H1 (cell line): ENCODE measurements around the gene SLC4A1AP. TPM values are rescaled to one million over a fixed set of nuclear protein-coding genes. Genes with fewer than 3 reads are reported as not detected.

Experiments used
- CTCF ChIA-PET: fragments of 300-600 bp; sonication (Branson Sonifier 250); formaldehyde crosslinking; loops from one replicate; lab custom pipeline; 2021; ENCODE audit not compliant: partially characterized antibody; lab: Charles Lee
- POLR2A ChIA-PET: fragments of 300-600 bp; sonication (Branson Sonifier 250); formaldehyde crosslinking; loops from one replicate; lab custom pipeline; 2021; ENCODE audit warnings: inconsistent platforms; ENCODE audit not compliant: partially characterized antibody; lab: Charles Lee
- DNase-seq, 2 experiments: peaks; one replicate each; pipeline versions ENCODE4 v3.0.0 to v3.0.0-alpha.2; 2010 to 2022; ENCODE audit warnings: low spot score in 2 of 2, low read depth in 1 of 2, mixed read lengths in 1 of 2
- FAIRE-seq: peaks from 2 replicates; lab custom pipeline; 2011; peaks lifted over from hg19 to GRCh38; lab: Jason Lieb, UNC
- H2AFZ ChIP-seq: 2 replicates; pipeline ENCODE4 v1.8.1; 2012; ENCODE audit warnings: low read length, inconsistent platforms
- H2AK5ac ChIP-seq: 2 replicates; pipeline ENCODE4 v1.6.1; 2013; ENCODE audit warnings: low read depth, low read length
- H2BK120ac ChIP-seq: replicated peaks from 2 replicates; pipeline ENCODE3; 2013; ENCODE audit warnings: low read depth, low read length, inconsistent platforms
- H2BK12ac ChIP-seq: 2 replicates; pipeline ENCODE4 v1.6.1; 2013; ENCODE audit warnings: low read depth, low read length
- H2BK15ac ChIP-seq: 2 replicates; pipeline ENCODE4 v1.6.1; 2013; ENCODE audit warnings: low read length
- H2BK20ac ChIP-seq: 2 replicates; pipeline ENCODE4 v1.6.1; 2013; ENCODE audit warnings: low read length
- H2BK5ac ChIP-seq: 2 replicates; pipeline ENCODE4 v1.6.1; 2013; ENCODE audit warnings: low read depth, low read length
- H3K14ac ChIP-seq: 2 replicates; pipeline ENCODE4 v1.6.1; 2013; ENCODE audit warnings: inconsistent platforms; ENCODE audit not compliant: insufficient read length
- H3K18ac ChIP-seq: 2 replicates; pipeline ENCODE4 v1.6.1; 2013; ENCODE audit warnings: low read length; ENCODE audit errors: extremely low read depth
- H3K23ac ChIP-seq: 2 replicates; pipeline ENCODE4 v1.6.1; 2013; ENCODE audit warnings: inconsistent platforms; ENCODE audit not compliant: insufficient read length
- H3K23me2 ChIP-seq: 2 replicates; pipeline ENCODE4 v1.6.1; 2013; ENCODE audit warnings: low read depth, low read length
- H3K27ac ChIP-seq: 2 replicates; pipeline ENCODE4 v1.6.1; 2011; ENCODE audit warnings: low read depth, low read length, inconsistent platforms
- H3K27me3 ChIP-seq, 4 experiments: replicated peaks in 1 of 4; 1 replicate in 1 of 4; 2 replicates in 3 of 4; pipeline versions ENCODE4 v1.6.1 to v1.8.1; 2011 to 2013; ENCODE audit warnings: low read length in 3 of 4, mild to moderate bottlenecking in 3 of 4, inconsistent platforms in 2 of 4, mixed read lengths in 2 of 4, moderate library complexity in 1 of 4; ENCODE audit not compliant: control insufficient read depth in 3 of 4, insufficient read depth in 3 of 4; ENCODE audit errors: extremely low read depth in 1 of 4
- H3K36me3 ChIP-seq, 4 experiments: 2 replicates each; pipeline versions ENCODE4 v1.6.1 to v1.8.1; 2011 to 2013; ENCODE audit warnings: mild to moderate bottlenecking in 4 of 4, low read length in 3 of 4, moderate library complexity in 2 of 4, control low read depth in 1 of 4, inconsistent platforms in 1 of 4; ENCODE audit not compliant: insufficient read depth in 4 of 4, control insufficient read depth in 2 of 4
- H3K4ac ChIP-seq: replicated peaks from 2 replicates; pipeline ENCODE3; 2013; ENCODE audit warnings: low read length, low read depth, mixed read lengths, inconsistent platforms; ENCODE audit not compliant: insufficient read length
- H3K4me1 ChIP-seq, 4 experiments: replicated peaks in 1 of 4; 1 replicate in 1 of 4; 2 replicates in 3 of 4; pipeline versions ENCODE4 v1.6.1 to v1.8.1; 2011 to 2013; ENCODE audit warnings: low read length in 3 of 4, inconsistent platforms in 2 of 4, mixed read lengths in 1 of 4; ENCODE audit not compliant: insufficient read depth in 4 of 4, control insufficient read depth in 3 of 4
- H3K4me2 ChIP-seq, 2 experiments: 2 replicates each; pipeline versions ENCODE4 v1.6.1 to v1.8.1; 2011 to 2013; ENCODE audit warnings: low read depth in 2 of 2, low read length in 2 of 2, control low read depth in 1 of 2, inconsistent platforms in 1 of 2, mild to moderate bottlenecking in 1 of 2; ENCODE audit not compliant: insufficient read depth in 1 of 2
- H3K4me3 ChIP-seq, 4 experiments: fragments of 200-600, 300-600 bp in 1 of 4; sonication (generic), shearing (Covaris generic), sonication (Bioruptor Twin) in 1 of 4; 2 replicates each; pipeline versions ENCODE4 v1.5.1 to v1.8.1; 2011 to 2016; ENCODE audit warnings: low read length in 4 of 4, low read depth in 3 of 4, control low read depth in 2 of 4, inconsistent platforms in 2 of 4, mild to moderate bottlenecking in 2 of 4, mixed read lengths in 1 of 4, moderate library complexity in 1 of 4; ENCODE audit not compliant: insufficient read depth in 2 of 4; ENCODE audit errors: extremely low read depth in 1 of 4
- H3K56ac ChIP-seq: replicated peaks from 2 replicates; pipeline ENCODE3; 2013; ENCODE audit warnings: low read depth, mild to moderate bottlenecking, mixed read lengths, low read length, inconsistent platforms; ENCODE audit not compliant: insufficient read length
- H3K79me1 ChIP-seq: 2 replicates; pipeline ENCODE4 v1.6.1; 2013; ENCODE audit warnings: low read depth, low read length, control low read depth
- H3K79me2 ChIP-seq, 2 experiments: 2 replicates each; pipeline versions ENCODE4 v1.6.1 to v1.8.1; 2012 to 2013; ENCODE audit warnings: low read length in 2 of 2, mild to moderate bottlenecking in 2 of 2, inconsistent platforms in 1 of 2; ENCODE audit not compliant: insufficient read depth in 2 of 2, control insufficient read depth in 1 of 2
- H3K9ac ChIP-seq, 4 experiments: replicated peaks in 1 of 4; 1 replicate in 1 of 4; 2 replicates in 3 of 4; pipeline versions ENCODE4 v1.6.1 to v1.8.1; 2011 to 2013; ENCODE audit warnings: low read depth in 3 of 4, low read length in 3 of 4, control low read depth in 2 of 4, mild to moderate bottlenecking in 2 of 4, moderate library complexity in 2 of 4, inconsistent platforms in 1 of 4; ENCODE audit errors: extremely low read depth in 1 of 4
- H3K9me3 ChIP-seq, 2 experiments: 2 replicates each; pipeline versions ENCODE4 v1.6.1 to v1.8.1; 2012 to 2013; ENCODE audit warnings: mild to moderate bottlenecking in 2 of 2, moderate library complexity in 2 of 2, control low read depth in 1 of 2, inconsistent platforms in 1 of 2, low read depth in 1 of 2, low read length in 1 of 2, mixed read lengths in 1 of 2; ENCODE audit not compliant: insufficient read depth in 2 of 2
- H4K20me1 ChIP-seq, 2 experiments: replicated peaks in 1 of 2; 2 replicates each; pipeline versions ENCODE3 to v1.8.1; 2011 to 2013; ENCODE audit warnings: inconsistent platforms in 2 of 2, low read length in 2 of 2, mild to moderate bottlenecking in 1 of 2; ENCODE audit not compliant: insufficient read depth in 2 of 2, control insufficient read depth in 1 of 2
- H4K5ac ChIP-seq: 2 replicates; pipeline ENCODE4 v1.6.1; 2013; ENCODE audit warnings: low read length, low read depth, mixed read lengths, inconsistent platforms; ENCODE audit not compliant: insufficient read length
- H4K8ac ChIP-seq: 2 replicates; pipeline ENCODE4 v1.8.0; 2013; ENCODE audit warnings: mild to moderate bottlenecking, moderate library complexity, low read length, inconsistent platforms; ENCODE audit not compliant: insufficient read depth; ENCODE audit errors: extremely low read depth
- H4K91ac ChIP-seq: replicated peaks from 2 replicates; pipeline ENCODE3; 2013; ENCODE audit warnings: low read length, mixed read lengths, inconsistent platforms; ENCODE audit not compliant: insufficient read length
- CREB1 ChIP-seq: IDR thresholded peaks from 2 replicates; pipeline ENCODE4 v1.6.1; 2012; ENCODE audit warnings: inconsistent platforms
- CTBP2 ChIP-seq: IDR thresholded peaks from 2 replicates; pipeline ENCODE4 v1.7.0; 2011; ENCODE audit warnings: borderline replicate concordance, mild to moderate bottlenecking, moderate library complexity, mixed read lengths, low read length; ENCODE audit not compliant: insufficient read depth, insufficient read length
- CTCF ChIP-seq, 3 experiments: IDR thresholded peaks; 1 replicate in 2 of 3; 2 replicates in 1 of 3; pipeline versions ENCODE4 v1.5.1 to v1.6.1; 2011; ENCODE audit warnings: low read length in 3 of 3, mild to moderate bottlenecking in 3 of 3, inconsistent platforms in 2 of 3, low read depth in 1 of 3, moderate library complexity in 1 of 3; ENCODE audit not compliant: insufficient read depth in 1 of 3; ENCODE audit errors: control extremely low read depth in 1 of 3
- E2F6 ChIP-seq: IDR thresholded peaks from 2 replicates; pipeline ENCODE4 v1.6.1; 2012; ENCODE audit warnings: inconsistent platforms
- EZH2 ChIP-seq: fragments of 200-600 bp; sonication (generic); IDR thresholded peaks from 2 replicates; pipeline ENCODE4 v1.7.1; 2012; ENCODE audit warnings: low read depth, mild to moderate bottlenecking, moderate library complexity, low read length, inconsistent platforms; ENCODE audit not compliant: severe bottlenecking
- NANOG ChIP-seq: IDR thresholded peaks from 2 replicates; pipeline ENCODE4 v1.6.1; 2011; ENCODE audit warnings: low read length, low read depth, mild to moderate bottlenecking, inconsistent platforms; ENCODE audit not compliant: insufficient read depth, poor library complexity, severe bottlenecking
- SIX5 ChIP-seq: IDR thresholded peaks from 2 replicates; pipeline ENCODE4 v1.6.1; 2011; ENCODE audit warnings: mild to moderate bottlenecking, low read depth, low read length
- TCF12 ChIP-seq: IDR thresholded peaks from 2 replicates; pipeline ENCODE4 v1.6.1; 2011; ENCODE audit warnings: low read depth, mild to moderate bottlenecking, low read length
- USF2 ChIP-seq: IDR thresholded peaks from 2 replicates; pipeline ENCODE4 v1.6.1; 2011; ENCODE audit warnings: low read length, improper control_type of control experiment
- WGBS, 2 experiments: shearing (Covaris generic) in 1 of 2; methylation state at CpG; one replicate each; pipeline versions ENCODE4 v1.1.6 to v1.1.7; 2013 to 2015; ENCODE audit warnings: low lambda C conversion rate in 2 of 2, mixed read lengths in 2 of 2, inconsistent platforms in 1 of 2, low coverage in 1 of 2, missing lambda C conversion rate in 1 of 2; ENCODE audit not compliant: insufficient replicate concordance in 2 of 2, insufficient coverage in 1 of 2, insufficient read length in 1 of 2; ENCODE audit errors: extremely low coverage in 1 of 2, missing lambda C conversion rate in 1 of 2; 5-methylcytosine and 5-hydroxymethylcytosine counted together
- polyA plus RNA-seq, 7 experiments: library from polyadenylated mRNA; depleted of rRNA in 3 of 7; stranded (reverse) in 5 of 7; unstranded in 2 of 7; fragments of >200 nt in 5 of 7; fragments of 200-250 nt in 2 of 7; gene quantifications; 1 replicate in 5 of 7; 2 replicates in 1 of 7; 4 replicates in 1 of 7; pipeline versions ENCODE4 v1.2.1 to v1.2.3, GENCODE V29; 2011 to 2013; ENCODE audit warnings: missing spikeins in 2 of 7, mixed read lengths in 2 of 7
- total RNA-seq: library from RNA; stranded (reverse); fragmentation: NEBNext Ultra II Directional; extraction: Animal tissue kit (Norgen Biotek cat#: 25700); gene quantifications from 2 replicates; pipeline ENCODE4 v1.2.1, GENCODE V29; 2021

SLC4A1AP gene
- total and polyA plus RNA-seq, 2 of the 8 experiments (the other 6 are each of a cell fraction or from before 2014, with no cell fraction given) = 8.1 to 18.4 TPM

GRCh38 chr2:27711804-27712203 lies 48.1 kb downstream of the SLC4A1AP start:
- no peak overlapping the region for H4K5ac ChIP-seq
- H3K23me2 ChIP-seq = peaks cover 11% of the 10 kb centered on the region; the same call in 1 of the 2 replicates
- no peaks in the 10 kb centered on the region for H3K9me3 ChIP-seq
- H3K14ac ChIP-seq = no peak overlapping the region
- no peak overlapping the region for H2BK12ac ChIP-seq
- no peaks in the 10 kb centered on the region for H3K27me3 ChIP-seq
- H2AK5ac ChIP-seq = no peak overlapping the region
- ChIA-PET CTCF (interaction anchor here (0.6 to 5.0 kb wide), 8 partner anchors 9 to 1043 kb away, joined by 3 to 51 read pairs (median 4); no protein-coding TSS in a partner anchor), POLR2A (interaction anchor here (0.8 to 2.1 kb wide), 3 partner anchors 8 to 43 kb away, joined by 3 to 8 read pairs (median 5); no protein-coding TSS in a partner anchor)
- H4K20me1 ChIP-seq = no peaks in the 10 kb centered on the region
- no peak overlapping the region for H3K23ac ChIP-seq
- H3K79me1 ChIP-seq = no peaks in the 10 kb centered on the region
- DNase-seq (no peak), FAIRE-seq (no peak)
- no peak overlapping the region for H4K91ac ChIP-seq
- no peaks in the 10 kb centered on the region for H3K79me2 ChIP-seq
- no peak overlapping the region for H2AFZ ChIP-seq
- no peak overlapping the region; the same call in 1 of the 2 replicates for H3K18ac ChIP-seq
- H3K27ac ChIP-seq = no peak overlapping the region
- H3K9ac ChIP-seq = no peak overlapping the region
- no peak overlapping the region for H3K4me3 ChIP-seq
- H2BK120ac ChIP-seq = no peak overlapping the region
- H2BK20ac ChIP-seq = no peak overlapping the region
- no peak overlapping the region for H2BK15ac ChIP-seq
- no peak overlapping the region for H4K8ac ChIP-seq
- no peak overlapping the region for H3K4me2 ChIP-seq
- H3K56ac ChIP-seq = no peak overlapping the region
- no peak overlapping the region for H2BK5ac ChIP-seq
- no peak overlapping the region for H3K4ac ChIP-seq
- peaks cover 3 to 11% (median 5%) of the 10 kb centered on the region in 4 experiments; a peak in 6 of 7 replicates for H3K4me1 ChIP-seq
- WGBS, 2 experiments = 93% methylated on average over 5 of the region's 5 CpGs; no CpG with 5 or more reads in 1 of the 2 experiments
- H3K36me3 ChIP-seq = no peaks in the 10 kb centered on the region; a peak in 1 of 8 replicates
- TF ChIP-seq CTBP2 (no peak), NANOG (no peak), USF2 (no peak), CREB1 (no peak), TCF12 (no peak), E2F6 (no peak), EZH2 (no peak), CTCF (IDR thresholded peaks at IDR 0.05; ENCODE audit: control extremely low read depth in 1 of 3, insufficient read depth in 1 of 3, low read depth in 1 of 3, low read length in 3 of 3) (no peak), SIX5 (no peak)
